Daoy (cell line): ENCODE data around the gene IRF6. TPM values are rescaled to one million over a fixed set of nuclear protein-coding genes. Genes with fewer than 3 reads are reported as not detected.
"Not testable (repeated sequence)": the region's sequence is repeated elsewhere in the genome, so short reads cannot be mapped to it uniquely, and the experiment has no call there.

Experiments used
- DNase-seq: peaks from one replicate; pipeline ENCODE4 v3.0.0-alpha.2; 2015; ENCODE audit warnings: low read depth
- total RNA-seq: library from RNA; depleted of rRNA; stranded (reverse); fragments of >200 nt; shearing (Covaris generic); gene quantifications from 2 replicates; pipeline ENCODE4 v1.2.3, GENCODE V29; 2014

IRF6 gene
- total RNA-seq, 1 experiment from 2014 or later: not detected

- DNase-seq: peak; percentile 62
These were observed 17.4 kb upstream of the IRF6 start for GRCh38 chr1:209823143-209824041.

GRCh38 chr1:209822706-209823105 lies 16.8 kb upstream of the IRF6 start:
- DNase-seq: no peak

- no peak for DNase-seq
These were observed 15.0 kb upstream of the IRF6 start for GRCh38 chr1:209820986-209821385.

- DNase-seq: no peak
These were observed 13.1 kb upstream of the IRF6 start for GRCh38 chr1:209819058-209819457.

GRCh38 chr1:209817691-209818090 lies 11.7 kb upstream of the IRF6 start:
- DNase-seq: no peak

GRCh38 chr1:209816923-209817322 lies 11.0 kb upstream of the IRF6 start:
- DNase-seq: no peak

GRCh38 chr1:209815931-209816341 lies 10.0 kb upstream of the IRF6 start:
- no peak for DNase-seq

GRCh38 chr1:209815490-209815889 lies 9.5 kb upstream of the IRF6 start:
- DNase-seq: no peak

GRCh38 chr1:209813902-209814301 lies 8.0 kb upstream of the IRF6 start:
- no peak for DNase-seq

GRCh38 chr1:209810783-209811182 lies 4.8 kb upstream of the IRF6 start:
- DNase-seq: no peak

- peak; percentile 26 for DNase-seq
These were observed 3.7 kb upstream of the IRF6 start for GRCh38 chr1:209809611-209810010.

GRCh38 chr1:209808059-209808581 lies 2.2 kb upstream of the IRF6 start:
- peak; percentile 97 for DNase-seq

GRCh38 chr1:209807509-209807908 lies 1.6 kb upstream of the IRF6 start:
- no peak for DNase-seq

GRCh38 chr1:209805341-209805781 lies 581 bp downstream of the IRF6 start:
- no peak for DNase-seq

- no peak for DNase-seq
These were observed 2.4 kb downstream of the IRF6 start for GRCh38 chr1:209803568-209803967.

- no peak for DNase-seq
These were observed 3.2 kb downstream of the IRF6 start for GRCh38 chr1:209802780-209803152.

- no peak for DNase-seq
These were observed 3.7 kb downstream of the IRF6 start for GRCh38 chr1:209802117-209802779.

GRCh38 chr1:209800984-209801834 lies 4.7 kb downstream of the IRF6 start:
- no peak for DNase-seq

GRCh38 chr1:209797978-209798639 lies 7.8 kb downstream of the IRF6 start:
- DNase-seq: no peak

GRCh38 chr1:209793711-209794110 lies 12.2 kb downstream of the IRF6 start:
- DNase-seq: not testable (repeated sequence)

GRCh38 chr1:209791920-209792319 lies 14.0 kb downstream of the IRF6 start:
- DNase-seq: no peak
